Type B pancreatic cell (in vitro differentiated cells): ENCODE results near the gene EHD3. TPM values are rescaled to one million over a fixed set of nuclear protein-coding genes. Genes with fewer than 3 reads are reported as not detected.

ENCODE experiments used
- DNase-seq: peaks from one replicate; pipeline ENCODE4 v3.0.0; 2021; ENCODE audit warnings: mixed read lengths; ENCODE audit not compliant: unreplicated experiment; ENCODE audit errors: extremely low spot score
- H3K27ac Mint-ChIP-seq: 2 replicates; pipeline ENCODE4 v1.8.0; 2021; ENCODE audit warnings: mild to moderate bottlenecking, mixed read lengths
- H3K27me3 Mint-ChIP-seq: 2 replicates; pipeline ENCODE4 v1.8.0; 2021; ENCODE audit warnings: mixed read lengths
- H3K36me3 Mint-ChIP-seq: 2 replicates; pipeline ENCODE4 v1.8.0; 2021; ENCODE audit warnings: mixed read lengths
- H3K4me1 Mint-ChIP-seq: one replicate; pipeline ENCODE4 v1.8.0; 2021; ENCODE audit warnings: mixed read lengths; ENCODE audit not compliant: unreplicated experiment
- H3K4me3 Mint-ChIP-seq: 2 replicates; pipeline ENCODE4 v1.8.0; 2021; ENCODE audit warnings: mild to moderate bottlenecking, mixed read lengths
- H3K9me3 Mint-ChIP-seq: 2 replicates; pipeline ENCODE4 v1.8.0; 2021; ENCODE audit warnings: mixed read lengths
- total RNA-seq: library from RNA; stranded (reverse); gene quantifications from 2 replicates; pipeline ENCODE4 v1.2.1, GENCODE V29; 2021; ENCODE audit warnings: low replicate concordance
- TF ChIP-seq, protein P1 (sequence below): fragments of 200-600 bp; sonication (generic); conservative IDR thresholded peaks from 2 replicates; pipeline ENCODE4 v1.5.0; 2021; ENCODE audit warnings: antibody characterized with exemption, mild to moderate bottlenecking

Gene EHD3
- total RNA-seq, 1 donor from 2014 or later: 8.9 TPM

DNA sequence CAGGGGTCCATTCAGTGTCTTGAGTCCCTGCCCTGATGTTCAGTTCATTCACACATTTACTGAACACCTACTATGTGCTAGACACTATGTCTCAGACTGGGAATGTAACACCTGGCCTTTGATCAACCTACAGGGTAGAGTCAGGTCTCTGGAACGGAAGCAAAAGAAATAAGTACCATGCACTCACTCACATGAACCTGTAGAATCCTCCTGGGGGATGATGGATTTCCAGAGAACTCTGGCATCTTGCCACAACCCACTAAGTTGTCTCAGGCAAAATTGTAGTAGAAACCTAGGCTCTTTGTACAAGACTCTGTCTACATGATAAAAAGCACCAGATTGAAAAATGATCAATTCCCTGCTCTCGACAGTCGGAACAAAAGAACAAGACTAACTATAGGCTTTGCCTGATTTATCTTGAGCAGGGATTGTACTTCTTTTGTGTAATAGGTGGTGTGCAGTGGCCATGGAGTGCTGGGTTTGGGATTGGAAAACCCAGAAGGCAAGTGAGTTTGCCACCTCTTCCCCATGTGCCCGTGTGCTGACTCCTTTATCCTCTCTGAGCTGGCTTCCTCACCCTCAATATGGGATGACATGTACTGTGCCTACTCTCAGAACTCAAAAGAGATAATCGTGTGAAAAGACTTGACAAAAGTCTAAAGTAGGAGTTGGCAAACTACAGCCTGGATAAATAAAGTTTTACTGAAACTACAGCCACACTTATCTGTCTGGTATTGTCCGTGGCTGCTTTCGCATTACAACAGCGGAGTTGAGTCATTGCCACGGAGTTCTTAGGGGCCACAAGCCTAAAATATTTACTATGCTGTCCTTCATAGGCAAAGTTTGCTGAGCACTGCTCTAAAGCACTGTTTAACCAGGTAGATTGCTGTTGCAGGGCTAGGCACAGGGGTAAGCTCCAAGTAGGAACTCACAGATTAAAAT, 21.0 kb upstream of the EHD3 start:
- Mint-ChIP-seq H3K4me1 (peaks cover 8% of the 10 kb centered on the region), H3K36me3 (no peaks in the 10 kb centered on the region), H3K27me3 (peaks cover 15% of the 10 kb centered on the region), H3K27ac (peak overlapping the region; percentile 66), H3K9me3 (no peaks in the 10 kb centered on the region), H3K4me3 (no peak overlapping the region)
- DNase-seq: no peak
- TF ChIP-seq, protein P1, sequence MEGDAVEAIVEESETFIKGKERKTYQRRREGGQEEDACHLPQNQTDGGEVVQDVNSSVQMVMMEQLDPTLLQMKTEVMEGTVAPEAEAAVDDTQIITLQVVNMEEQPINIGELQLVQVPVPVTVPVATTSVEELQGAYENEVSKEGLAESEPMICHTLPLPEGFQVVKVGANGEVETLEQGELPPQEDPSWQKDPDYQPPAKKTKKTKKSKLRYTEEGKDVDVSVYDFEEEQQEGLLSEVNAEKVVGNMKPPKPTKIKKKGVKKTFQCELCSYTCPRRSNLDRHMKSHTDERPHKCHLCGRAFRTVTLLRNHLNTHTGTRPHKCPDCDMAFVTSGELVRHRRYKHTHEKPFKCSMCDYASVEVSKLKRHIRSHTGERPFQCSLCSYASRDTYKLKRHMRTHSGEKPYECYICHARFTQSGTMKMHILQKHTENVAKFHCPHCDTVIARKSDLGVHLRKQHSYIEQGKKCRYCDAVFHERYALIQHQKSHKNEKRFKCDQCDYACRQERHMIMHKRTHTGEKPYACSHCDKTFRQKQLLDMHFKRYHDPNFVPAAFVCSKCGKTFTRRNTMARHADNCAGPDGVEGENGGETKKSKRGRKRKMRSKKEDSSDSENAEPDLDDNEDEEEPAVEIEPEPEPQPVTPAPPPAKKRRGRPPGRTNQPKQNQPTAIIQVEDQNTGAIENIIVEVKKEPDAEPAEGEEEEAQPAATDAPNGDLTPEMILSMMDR: no peak

DNA sequence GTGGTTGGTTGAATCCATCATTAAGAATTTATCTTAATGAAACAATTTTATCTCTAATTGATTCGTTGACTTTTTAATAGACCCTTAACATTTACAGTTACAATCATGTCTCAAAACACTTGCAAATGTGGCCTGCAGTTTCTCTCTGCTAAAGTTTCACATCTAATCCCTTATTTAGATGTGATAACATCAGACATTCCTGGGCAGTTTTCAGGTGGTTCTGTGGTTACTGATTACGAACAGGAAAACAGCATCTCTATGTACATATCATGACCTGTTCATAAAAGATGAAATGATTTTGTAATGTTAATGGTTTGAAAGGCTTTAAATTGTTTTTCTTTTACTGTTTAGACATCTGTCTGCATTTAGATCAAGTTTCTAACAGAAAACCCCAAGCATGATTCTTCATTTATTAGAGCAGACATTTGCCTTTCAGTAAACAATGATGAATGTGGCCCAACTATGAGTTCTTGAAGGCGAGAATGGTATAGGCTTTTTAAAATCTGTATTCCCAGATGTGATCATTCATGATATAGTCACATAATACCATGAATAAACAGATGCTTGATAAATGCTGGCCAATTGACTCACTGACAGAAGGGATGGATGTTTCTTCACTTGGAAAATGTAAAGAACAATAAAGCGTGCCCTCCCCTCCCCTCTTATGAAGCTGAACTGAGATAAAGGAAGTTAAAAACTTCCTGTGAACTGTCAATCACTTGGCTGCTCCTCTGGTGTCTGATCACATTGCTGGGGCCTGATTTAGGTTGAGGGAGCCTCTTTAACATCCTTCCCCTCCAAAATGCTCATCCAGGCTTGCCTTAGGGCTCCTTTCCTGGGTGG, 20.1 kb upstream of the EHD3 start:
- Mint-ChIP-seq H3K27ac (peak overlapping the region; percentile 29), H3K4me3 (no peak overlapping the region), H3K27me3 (peaks cover 24% of the 10 kb centered on the region), H3K4me1 (peaks cover 8% of the 10 kb centered on the region), H3K36me3 (no peaks in the 10 kb centered on the region), H3K9me3 (no peaks in the 10 kb centered on the region)
- DNase-seq: no peak
- TF ChIP-seq, protein P1: no peak

DNA sequence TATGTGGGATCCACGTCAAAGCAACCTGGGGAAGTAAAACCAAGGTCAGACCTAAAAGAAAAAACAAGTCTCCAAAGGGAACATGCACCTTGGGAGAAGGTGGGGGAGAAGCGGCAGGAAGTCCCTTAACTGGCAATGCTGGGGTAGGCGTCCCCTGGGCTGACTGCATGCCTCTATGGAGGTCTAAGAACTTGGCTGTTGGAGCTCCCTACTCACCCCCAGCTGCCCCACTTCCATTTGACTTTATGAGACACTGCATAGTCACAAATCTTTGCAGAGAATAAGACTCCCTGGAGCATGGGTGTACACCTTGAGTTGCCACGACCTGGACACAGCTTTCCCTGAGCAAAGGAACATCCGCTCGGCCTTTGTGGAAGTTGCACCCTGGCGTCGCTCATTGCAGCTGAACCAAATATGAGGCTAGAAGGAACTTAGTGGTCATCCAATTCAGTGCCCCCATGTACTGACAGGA, 19.5 kb upstream of the EHD3 start:
- DNase-seq: no peak
- Mint-ChIP-seq H3K4me3 (no peak overlapping the region), H3K36me3 (no peaks in the 10 kb centered on the region), H3K4me1 (peaks cover 8% of the 10 kb centered on the region), H3K27me3 (peaks cover 30% of the 10 kb centered on the region), H3K9me3 (no peaks in the 10 kb centered on the region), H3K27ac (no peak overlapping the region)
- TF ChIP-seq, protein P1: no peak

DNA sequence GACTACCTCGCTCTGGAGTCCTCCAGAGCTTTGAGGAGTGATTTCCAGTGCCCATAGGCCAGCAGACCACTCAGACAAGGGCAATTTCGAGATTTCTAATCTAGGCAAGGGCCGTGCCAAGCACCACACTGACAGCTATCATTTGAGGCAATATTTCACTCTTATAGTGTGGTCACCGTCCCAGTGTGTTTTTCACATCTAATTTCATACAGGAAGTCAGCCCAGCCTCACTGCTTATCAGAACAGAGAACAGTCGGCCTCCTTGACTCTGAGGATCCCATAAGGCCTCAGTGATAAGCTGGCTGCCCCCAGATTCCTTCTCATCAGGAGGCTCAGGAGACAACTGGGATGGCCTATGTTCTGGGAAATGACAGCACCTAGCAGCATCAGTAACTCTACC, 17.2 kb upstream of the EHD3 start:
- no peaks in the 10 kb centered on the region for H3K9me3 Mint-ChIP-seq
- DNase-seq: peak; percentile 1
- TF ChIP-seq, protein P1: no peak
- H3K27ac Mint-ChIP-seq: no peak overlapping the region
- H3K4me1 Mint-ChIP-seq: peaks cover 8% of the 10 kb centered on the region
- no peaks in the 10 kb centered on the region for H3K36me3 Mint-ChIP-seq
- H3K4me3 Mint-ChIP-seq: no peak overlapping the region
- peaks cover 51% of the 10 kb centered on the region for H3K27me3 Mint-ChIP-seq

DNA sequence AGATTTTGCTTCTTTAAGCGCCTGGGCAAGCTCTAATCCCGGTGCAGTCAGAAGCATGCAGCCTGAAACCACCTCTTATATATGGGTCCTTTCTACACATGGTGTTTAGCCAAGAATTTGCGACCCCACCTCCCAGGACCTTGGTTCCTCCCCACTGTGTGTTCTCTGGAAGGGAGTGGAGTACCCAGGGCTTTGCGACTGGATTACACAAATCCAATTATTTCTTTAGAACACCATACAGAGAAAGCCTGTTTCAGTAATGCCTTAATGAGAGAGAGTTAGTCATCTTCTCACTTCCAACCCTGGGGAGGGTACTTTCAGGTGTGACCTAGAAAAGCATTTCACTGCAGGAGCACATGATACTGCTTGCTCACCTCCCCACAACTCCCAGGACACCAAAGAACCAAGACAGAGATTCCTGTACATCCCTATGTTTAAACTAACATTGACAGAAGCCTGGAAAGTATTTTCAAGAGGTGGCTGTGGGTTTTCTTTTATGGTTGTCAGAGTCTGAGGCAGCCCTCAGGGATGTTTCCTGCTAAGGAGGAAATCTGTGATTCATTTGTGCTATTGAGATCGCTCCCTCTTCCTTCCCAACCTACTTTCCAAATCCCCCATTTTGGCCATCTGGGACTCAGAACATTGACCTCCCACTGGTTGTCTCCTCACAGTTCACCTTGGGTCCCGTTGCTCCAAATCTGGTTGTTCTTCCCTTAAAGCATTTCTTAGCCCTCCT, 16.3 kb upstream of the EHD3 start, which contains the start of gene CAPN14:
TSS of gene CAPN14 (minus strand) at position 51 of the 736 bp plus-strand sequence. CDS start 12,068 bp downstream, outside the sequence.
- Mint-ChIP-seq H3K9me3 (no peaks in the 10 kb centered on the region), H3K27ac (no peak within 1 kb of the TSS), H3K4me3 (no peak within 1 kb of the TSS), H3K4me1 (peaks cover 6% of the 10 kb centered on the region), H3K27me3 (peaks cover 59% of the 10 kb centered on the region), H3K36me3 (no peaks in the 10 kb centered on the region)
- TF ChIP-seq, protein P1: no peak
- peak; percentile 3 for DNase-seq
